Measurements from ENCODE around the gene C16orf92. TPM values are rescaled to one million over a fixed set of nuclear protein-coding genes. Genes with fewer than 3 reads are reported as not detected.

The C16orf92 gene
- total RNA-seq, 4 donors from 2014 or later, result not detected

DNA sequence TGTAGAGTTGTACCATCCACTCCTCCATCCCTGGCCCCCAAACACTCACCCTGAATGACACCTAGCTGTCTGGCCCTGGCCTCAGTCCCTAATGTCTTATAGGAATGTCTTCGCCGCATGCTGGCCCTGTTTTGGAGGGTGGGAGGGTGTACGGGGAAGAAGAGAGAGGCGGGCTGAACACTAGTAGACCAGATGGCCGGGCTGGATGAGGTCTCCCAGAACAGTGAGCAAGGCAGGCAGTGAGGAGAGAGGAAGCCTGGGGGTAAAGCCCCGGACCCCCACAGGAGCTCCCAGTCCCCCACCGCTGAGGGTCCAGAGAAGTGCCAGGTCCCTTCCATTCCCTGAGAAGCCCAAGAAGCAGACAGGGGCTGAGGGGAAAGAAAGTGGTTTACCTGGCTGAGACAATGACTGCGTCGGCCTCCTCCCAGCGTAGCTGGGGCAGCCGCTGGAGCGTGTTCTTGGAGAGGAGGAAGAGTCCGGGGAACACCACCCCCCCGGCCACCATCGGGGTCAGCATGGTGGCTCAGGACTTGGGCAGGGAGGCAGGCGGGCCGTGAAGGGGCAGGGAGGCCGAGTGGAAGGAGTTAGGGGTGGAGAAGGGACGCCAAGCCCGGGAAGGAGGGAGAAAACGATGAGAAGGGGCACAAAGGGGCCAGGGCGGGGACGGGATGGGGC is 7.2 kb downstream of the C16orf92 start:
- DNase-seq (ENCODE audit: extremely low spot score), result no peak
- H3K27me3 ChIP-seq, result peaks cover 0 to 98% (median 42%) of the 10 kb centered on the region in 4 donors
- WGBS, result 30% methylated on average over 23 of the region's 23 CpGs
- peaks cover 9 to 19% (median 13%) of the 10 kb centered on the region in 4 donors for H3K4me1 ChIP-seq
- H3K27ac ChIP-seq (replicated peaks in 1 of 4), result no peak overlapping the region
- H3K9me3 ChIP-seq, result no peaks in the 10 kb centered on the region
- intact Hi-C loops (cut with DNase I), result no loop called here
- TF ChIP-seq EP300 (IDR thresholded peaks at IDR 0.05), result no peak
- TF ChIP-seq, protein P1, sequence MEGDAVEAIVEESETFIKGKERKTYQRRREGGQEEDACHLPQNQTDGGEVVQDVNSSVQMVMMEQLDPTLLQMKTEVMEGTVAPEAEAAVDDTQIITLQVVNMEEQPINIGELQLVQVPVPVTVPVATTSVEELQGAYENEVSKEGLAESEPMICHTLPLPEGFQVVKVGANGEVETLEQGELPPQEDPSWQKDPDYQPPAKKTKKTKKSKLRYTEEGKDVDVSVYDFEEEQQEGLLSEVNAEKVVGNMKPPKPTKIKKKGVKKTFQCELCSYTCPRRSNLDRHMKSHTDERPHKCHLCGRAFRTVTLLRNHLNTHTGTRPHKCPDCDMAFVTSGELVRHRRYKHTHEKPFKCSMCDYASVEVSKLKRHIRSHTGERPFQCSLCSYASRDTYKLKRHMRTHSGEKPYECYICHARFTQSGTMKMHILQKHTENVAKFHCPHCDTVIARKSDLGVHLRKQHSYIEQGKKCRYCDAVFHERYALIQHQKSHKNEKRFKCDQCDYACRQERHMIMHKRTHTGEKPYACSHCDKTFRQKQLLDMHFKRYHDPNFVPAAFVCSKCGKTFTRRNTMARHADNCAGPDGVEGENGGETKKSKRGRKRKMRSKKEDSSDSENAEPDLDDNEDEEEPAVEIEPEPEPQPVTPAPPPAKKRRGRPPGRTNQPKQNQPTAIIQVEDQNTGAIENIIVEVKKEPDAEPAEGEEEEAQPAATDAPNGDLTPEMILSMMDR (IDR thresholded peaks at IDR 0.05), result no peak
- no peak for TF ChIP-seq POLR2AphosphoS5 (IDR thresholded peaks at IDR 0.05)
- no peak for TF ChIP-seq POLR2A (IDR thresholded peaks at IDR 0.05; ENCODE audit: low read depth)
- no peak overlapping the region for H3K4me3 ChIP-seq
- no peaks in the 10 kb centered on the region for H3K36me3 ChIP-seq

DNA sequence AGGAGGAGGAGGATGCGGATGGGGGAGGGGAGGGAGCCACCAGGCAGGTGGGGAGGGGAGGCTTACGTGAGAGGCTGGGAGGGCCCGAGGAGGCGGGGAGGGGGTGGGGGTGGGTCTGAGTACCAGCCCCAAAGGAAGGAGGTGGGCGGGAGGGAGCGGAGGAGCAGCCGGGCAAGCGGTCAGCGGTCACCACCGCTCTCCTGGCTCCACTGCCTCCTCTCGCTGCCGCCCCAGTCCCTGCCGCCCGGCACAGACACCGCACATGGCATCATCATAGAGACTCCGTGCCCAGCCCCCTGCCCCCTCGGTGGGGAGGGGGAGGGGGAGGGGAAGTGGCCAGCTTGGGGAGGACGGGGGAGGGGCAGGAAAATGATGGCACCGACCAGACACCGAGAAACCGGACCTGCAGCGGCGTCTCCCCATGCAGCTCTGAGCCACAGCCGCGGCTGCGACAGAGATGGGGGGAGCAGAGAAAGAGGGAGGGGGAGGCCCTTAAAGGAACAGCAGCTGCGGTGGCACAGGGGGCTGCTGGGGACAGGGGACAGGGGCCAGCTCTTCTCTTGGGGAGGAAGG is 7.9 kb downstream of the C16orf92 start, which contains the start of gene TLCD3B:
Gene TLCD3B (minus strand): TSS at position 431 of the 573 bp plus-strand sequence. CDS start 744 bp downstream, outside the sequence.
- intact Hi-C loops (cut with DNase I), result no loop called here
- peak within 1 kb of the TSS; percentile 18 to 41 (median 30) for H3K4me3 ChIP-seq
- WGBS, result under 1% methylated on average over 21 of the region's 27 CpGs
- TF ChIP-seq, protein P1 (IDR thresholded peaks at IDR 0.05), result no peak
- TF ChIP-seq POLR2A (IDR thresholded peaks at IDR 0.05; ENCODE audit: low read depth), result no peak
- TF ChIP-seq EP300 (IDR thresholded peaks at IDR 0.05), result no peak
- TF ChIP-seq POLR2AphosphoS5 (IDR thresholded peaks at IDR 0.05), result no peak
- peaks cover 0 to 100% (median 42%) of the 10 kb centered on the region in 4 donors for H3K27me3 ChIP-seq
- no peaks in the 10 kb centered on the region for H3K36me3 ChIP-seq
- DNase-seq (ENCODE audit: extremely low spot score), result no peak
- no peaks in the 10 kb centered on the region for H3K9me3 ChIP-seq
- H3K4me1 ChIP-seq, result peaks cover 9 to 19% (median 13%) of the 10 kb centered on the region in 4 donors
- no peak within 1 kb of the TSS for H3K27ac ChIP-seq (replicated peaks in 1 of 4)

DNA sequence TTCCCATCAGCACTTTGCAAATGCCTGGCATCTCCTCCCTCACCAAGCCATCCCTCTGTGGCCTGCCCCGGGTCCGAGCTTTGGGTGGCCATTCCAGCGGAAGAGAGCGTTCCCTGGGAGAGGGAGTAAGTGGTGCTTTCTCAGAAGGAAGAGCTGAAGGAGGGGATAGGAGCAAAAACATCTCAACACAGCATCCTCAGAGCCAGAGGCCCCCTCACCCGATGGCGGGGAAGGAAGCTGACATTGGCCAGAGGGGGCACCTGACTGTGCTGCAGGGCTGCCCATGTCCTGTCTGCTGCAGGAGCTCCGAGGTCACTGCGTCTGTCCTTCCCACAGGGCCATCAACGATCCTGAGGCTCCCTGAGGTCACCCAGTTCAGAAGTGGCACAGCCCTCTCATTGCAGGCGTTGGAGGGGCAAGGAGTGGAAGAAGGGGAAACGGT is 8.5 kb downstream of the C16orf92 start:
- H3K4me3 ChIP-seq, result peak overlapping the region in 1 of 4 donors; percentile 18
- no peaks in the 10 kb centered on the region for H3K9me3 ChIP-seq
- intact Hi-C loops (cut with DNase I), result no loop called here
- H3K27ac ChIP-seq (replicated peaks in 1 of 4), result no peak overlapping the region
- TF ChIP-seq, protein P1 (IDR thresholded peaks at IDR 0.05), result no peak
- no peak for TF ChIP-seq EP300 (IDR thresholded peaks at IDR 0.05)
- no peak for TF ChIP-seq POLR2A (IDR thresholded peaks at IDR 0.05; ENCODE audit: low read depth)
- no peak for TF ChIP-seq POLR2AphosphoS5 (IDR thresholded peaks at IDR 0.05)
- DNase-seq (ENCODE audit: extremely low spot score), result no peak
- peaks cover 0 to 100% (median 42%) of the 10 kb centered on the region in 4 donors for H3K27me3 ChIP-seq
- H3K36me3 ChIP-seq, result no peaks in the 10 kb centered on the region
- WGBS, result 19% methylated on average over 5 of the region's 11 CpGs
- peaks cover 9 to 19% (median 13%) of the 10 kb centered on the region in 4 donors for H3K4me1 ChIP-seq

DNA sequence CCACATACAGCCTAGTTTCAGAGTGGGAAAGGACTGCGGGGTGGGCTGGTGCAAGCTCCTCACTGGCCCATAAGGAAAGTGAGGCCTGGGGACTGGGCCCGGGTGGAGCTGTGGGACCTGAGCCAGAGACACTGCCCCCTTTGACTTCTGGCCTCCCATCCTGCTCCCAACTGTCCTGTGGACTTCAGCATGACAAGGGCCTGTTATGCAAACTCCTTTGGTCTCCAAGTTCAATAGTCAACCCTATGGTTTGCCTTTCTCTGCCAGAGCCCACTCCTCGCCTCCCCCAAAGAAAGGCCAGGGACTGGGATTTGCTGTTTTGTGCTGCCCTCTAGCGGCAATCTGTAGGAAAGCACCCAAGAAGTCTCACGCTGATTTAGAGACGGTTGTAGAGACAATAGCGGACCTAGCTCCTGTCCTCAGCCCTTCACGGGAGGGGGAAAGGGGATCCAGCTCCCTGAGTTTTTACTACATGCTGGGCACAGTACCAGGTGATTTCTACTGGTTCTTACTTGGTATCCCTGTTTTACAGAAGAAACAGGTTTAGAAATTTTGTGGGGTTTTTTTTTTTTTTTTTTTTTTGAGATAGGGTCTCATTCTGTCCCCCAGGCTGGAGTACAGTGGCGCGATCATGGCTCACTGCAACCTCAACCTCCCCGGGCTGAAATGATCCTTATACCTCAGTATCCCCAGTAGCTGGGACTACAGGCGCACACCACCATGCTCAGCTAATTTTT is 9.3 kb downstream of the C16orf92 start:
- Histone ChIP-seq H3K4me1 (peaks cover 9 to 19% (median 13%) of the 10 kb centered on the region in 4 donors), H3K27ac (replicated peaks in 1 of 4) (no peak overlapping the region), H3K4me3 (no peak overlapping the region), H3K9me3 (no peaks in the 10 kb centered on the region), H3K36me3 (no peaks in the 10 kb centered on the region), H3K27me3 (peaks cover 0 to 98% (median 42%) of the 10 kb centered on the region in 4 donors)
- intact Hi-C loops (cut with DNase I), result no loop called here
- TF ChIP-seq, protein P1 (IDR thresholded peaks at IDR 0.05), result peak; percentile 42 to 72 (median 48)
- no peak for TF ChIP-seq POLR2AphosphoS5 (IDR thresholded peaks at IDR 0.05)
- no peak for DNase-seq (ENCODE audit: extremely low spot score)
- 25% methylated on average over 12 of the region's 12 CpGs for whole genome bisulfite sequencing

Data from esophagus muscularis mucosa (tissue), 4 donors.